HEK293 (cell line): Measurements from ENCODE around the gene METAP1D.

ENCODE experiments used
- CTCF ChIA-PET: fragments of 350-600 bp; formaldehyde crosslinking; extraction: SDS; loops from one replicate; lab custom pipeline; 2021; ENCODE audit warnings: antibody characterized with exemption; lab: Yijun Ruan, JAX
- POLR2A ChIA-PET: fragments of 300-600 bp; formaldehyde crosslinking; extraction: SDS; loops from one replicate; lab custom pipeline; 2020; ENCODE audit warnings: antibody characterized with exemption, inconsistent platforms; lab: Yijun Ruan, JAX
- H3K27ac ChIP-seq: fragments of 200-500 bp; sonication (Bioruptor generic); 2 replicates; pipeline ENCODE4 v1.5.1; 2014; ENCODE audit warnings: low read depth, low read length, control low read depth, inconsistent platforms; ENCODE audit errors: extremely low read depth
- H3K36me3 ChIP-seq, 2 experiments: fragments of 200-500 bp in 1 of 2; sonication (Bioruptor generic) in 1 of 2; 1 replicate in 1 of 2; 2 replicates in 1 of 2; pipeline ENCODE4 v1.5.1; 2014 to 2017; ENCODE audit warnings: inconsistent platforms in 2 of 2, low read length in 2 of 2; ENCODE audit not compliant: control insufficient read depth in 2 of 2, insufficient read depth in 1 of 2
- H3K4me1 ChIP-seq: fragments of 200-500 bp; sonication (Bioruptor generic); 2 replicates; pipeline ENCODE4 v1.5.1; 2014; ENCODE audit warnings: mild to moderate bottlenecking, low read length, inconsistent platforms; ENCODE audit not compliant: control insufficient read depth, insufficient read depth
- H3K4me3 ChIP-seq: 2 replicates; pipeline ENCODE4 v1.5.1; 2011; ENCODE audit warnings: low read depth, mild to moderate bottlenecking, control low read depth, low read length, moderate library complexity
- H3K9me3 ChIP-seq: fragments of 200-500 bp; sonication (Bioruptor generic); 2 replicates; pipeline ENCODE4 v1.5.1; 2014; ENCODE audit warnings: low read depth, low read length, inconsistent platforms; ENCODE audit not compliant: control insufficient read depth, insufficient read depth
- PRDM1 ChIP-seq: fragments of 450-650 bp; formaldehyde crosslinking; IDR thresholded peaks from 2 replicates; pipeline ENCODE4; 2016; ENCODE audit warnings: missing biosample characterization, missing genetic modification characterization
- SALL2 ChIP-seq: fragments of 450-650 bp; formaldehyde crosslinking; IDR thresholded peaks from 2 replicates; pipeline ENCODE4 v1.5.0; 2017; ENCODE audit warnings: missing biosample characterization, mild to moderate bottlenecking, missing genetic modification characterization, borderline replicate concordance
- SETDB1 ChIP-seq: IDR thresholded peaks from one replicate; pipeline ENCODE4 v1.6.1; 2017; ENCODE audit warnings: mild to moderate bottlenecking, low read length, moderate library complexity, mixed read lengths; ENCODE audit not compliant: insufficient read length
- SP7 ChIP-seq: fragments of 450-650 bp; formaldehyde crosslinking; IDR thresholded peaks from 2 replicates; pipeline ENCODE4 v1.5.1; 2016; ENCODE audit warnings: missing biosample characterization, missing genetic modification characterization
- TRIM28 ChIP-seq: IDR thresholded peaks from 2 replicates; pipeline ENCODE4 v1.6.1; 2011; ENCODE audit warnings: low read length, control low read depth, borderline replicate concordance
- ZBTB21 ChIP-seq: fragments of 450-650 bp; formaldehyde crosslinking; IDR thresholded peaks from 2 replicates; pipeline ENCODE4 v1.5.1; 2017; ENCODE audit warnings: missing biosample characterization, missing genetic modification characterization
- ZBTB48 ChIP-seq: fragments of 450-650 bp; formaldehyde crosslinking; IDR thresholded peaks from 2 replicates; pipeline ENCODE4 v1.5.1; 2016; ENCODE audit warnings: missing biosample characterization, missing genetic modification characterization
- ZEB2 ChIP-seq: fragments of 450-650 bp; formaldehyde crosslinking; IDR thresholded peaks from 2 replicates; pipeline ENCODE4 v1.5.1; 2016; ENCODE audit warnings: missing biosample characterization, missing genetic modification characterization
- ZNF138 ChIP-seq: fragments of 450-650 bp; formaldehyde crosslinking; IDR thresholded peaks from 2 replicates; pipeline ENCODE4 v1.5.1; 2016; ENCODE audit warnings: missing biosample characterization, missing genetic modification characterization, borderline replicate concordance
- ZNF248 ChIP-seq: fragments of 450-650 bp; formaldehyde crosslinking; IDR thresholded peaks from 2 replicates; pipeline ENCODE4 v1.5.1; 2017; ENCODE audit warnings: missing biosample characterization, missing genetic modification characterization
- ZNF324 ChIP-seq: fragments of 450-650 bp; formaldehyde crosslinking; IDR thresholded peaks from 2 replicates; pipeline ENCODE4 v1.5.1; 2016; ENCODE audit warnings: missing biosample characterization, missing genetic modification characterization
- ZNF501 ChIP-seq: fragments of 450-650 bp; formaldehyde crosslinking; IDR thresholded peaks from 2 replicates; pipeline ENCODE4 v1.5.1; 2016; ENCODE audit warnings: missing biosample characterization, missing genetic modification characterization
- ZNF530 ChIP-seq: fragments of 450-650 bp; formaldehyde crosslinking; IDR thresholded peaks from 2 replicates; pipeline ENCODE4 v1.5.1; 2016; ENCODE audit warnings: low read depth, missing biosample characterization, missing genetic modification characterization
- ZNF791 ChIP-seq: fragments of 450-650 bp; formaldehyde crosslinking; IDR thresholded peaks from 2 replicates; pipeline ENCODE4 v1.5.1; 2016; ENCODE audit warnings: missing biosample characterization, missing genetic modification characterization
- ZNF792 ChIP-seq: fragments of 450-650 bp; formaldehyde crosslinking; IDR thresholded peaks from 2 replicates; pipeline ENCODE4 v1.5.1; 2016; ENCODE audit warnings: missing biosample characterization, missing genetic modification characterization
- TF ChIP-seq, protein P1 (sequence below): fragments of 450-650 bp; formaldehyde crosslinking; IDR thresholded peaks from 2 replicates; pipeline ENCODE4 v1.5.1; 2016; ENCODE audit warnings: missing biosample characterization, missing genetic modification characterization
- TF ChIP-seq, protein P2 (sequence below): fragments of 450-650 bp; formaldehyde crosslinking; IDR thresholded peaks from 2 replicates; pipeline ENCODE4 v1.5.1; 2016; ENCODE audit warnings: missing biosample characterization, missing genetic modification characterization, low read depth
- TF ChIP-seq, protein P3 (sequence below): fragments of 450-650 bp; formaldehyde crosslinking; IDR thresholded peaks from 2 replicates; pipeline ENCODE4 v1.5.0; 2017; ENCODE audit warnings: missing biosample characterization, missing genetic modification characterization, borderline replicate concordance
- TF ChIP-seq, protein P4 (sequence below): fragments of 450-650 bp; formaldehyde crosslinking; IDR thresholded peaks from 2 replicates; pipeline ENCODE4 v1.5.1; 2016; ENCODE audit warnings: missing biosample characterization, missing genetic modification characterization

The METAP1D gene

DNA sequence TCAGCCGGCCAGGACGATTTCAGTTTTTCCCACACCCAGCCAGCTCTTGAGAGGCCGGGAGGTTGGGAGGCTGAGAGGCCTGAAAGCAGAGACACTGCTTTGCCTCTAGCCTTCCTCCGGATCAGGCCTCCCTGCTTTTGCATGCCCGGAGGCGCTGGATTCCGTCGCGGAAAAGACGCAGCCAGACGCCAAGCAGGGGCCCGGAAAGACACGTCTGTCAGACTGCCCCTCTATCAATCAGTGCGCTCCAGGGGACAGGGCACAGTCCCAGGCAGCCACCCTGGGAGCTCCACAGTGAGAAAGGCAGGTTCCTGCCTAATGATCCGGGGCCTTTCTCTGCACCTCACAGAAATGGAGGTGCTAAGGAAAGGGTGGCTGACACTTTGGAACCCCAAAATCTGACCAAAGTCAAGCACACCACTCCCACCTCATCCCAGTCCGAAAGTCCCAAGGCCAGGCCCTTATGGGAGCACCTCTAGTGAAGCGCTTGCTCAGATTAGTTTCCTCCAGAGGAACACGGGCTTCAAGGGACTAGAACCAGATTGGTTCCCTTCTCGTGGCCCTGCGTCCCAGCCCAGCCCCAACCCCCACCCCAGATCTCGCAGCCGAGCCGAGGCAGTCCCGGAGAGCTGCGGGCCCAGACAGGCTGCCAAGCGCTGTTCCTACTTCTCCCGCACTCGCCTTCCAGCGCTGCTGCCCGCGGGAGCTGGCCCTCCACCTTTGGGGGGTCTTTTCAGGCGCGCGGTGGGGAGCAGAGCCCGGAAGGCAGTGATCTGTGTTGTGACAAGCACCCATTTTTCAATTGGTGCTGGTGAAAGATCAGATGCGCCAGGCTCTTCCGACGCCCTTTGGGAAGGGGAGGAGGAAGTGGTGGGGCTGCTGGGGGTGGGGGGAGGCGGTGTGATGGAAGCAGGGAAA lies 90.5 kb downstream of the METAP1D start (continued):
- TF ChIP-seq ZNF530 (tag by site-specific recombination) = no peak
- no peak for TF ChIP-seq ZNF501 (tag by site-specific recombination)
- TF ChIP-seq PRDM1 (tag by site-specific recombination) = no peak
- no peak for TF ChIP-seq ZNF324 (tag by site-specific recombination)
- TF ChIP-seq, all 188 proteins: peak for 0

DNA sequence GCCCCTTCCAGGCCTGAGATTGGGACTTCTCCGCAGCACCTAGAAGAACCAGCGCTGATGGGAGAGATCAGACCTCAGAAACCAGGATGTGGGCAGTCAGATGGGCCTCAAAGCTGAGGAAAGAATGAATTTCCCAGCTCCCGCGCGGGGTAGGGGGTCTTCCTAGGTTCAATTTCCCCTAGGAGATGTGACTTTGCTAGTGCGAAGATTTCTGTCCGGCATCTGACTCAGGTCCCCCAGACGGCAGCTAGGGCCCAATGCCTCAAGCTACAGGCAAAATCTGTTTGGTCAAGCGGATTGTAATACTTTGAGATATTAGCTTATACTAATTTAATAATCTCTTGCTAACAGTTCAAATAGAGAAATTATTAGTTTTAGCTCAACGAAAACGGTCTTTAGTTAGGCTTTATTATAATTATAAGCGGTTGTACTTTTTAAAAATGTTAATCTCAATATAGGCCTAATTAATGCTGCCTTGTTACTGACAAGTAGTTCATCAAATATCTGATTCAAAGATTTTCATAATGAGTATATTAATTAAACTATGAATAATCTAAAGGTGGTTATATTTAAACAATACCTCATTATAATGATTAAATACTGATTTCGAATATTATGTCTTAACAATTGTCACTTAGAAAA lies 91.4 kb downstream of the METAP1D start:
- H3K9me3 ChIP-seq = no peaks in the 10 kb centered on the region
- no peaks in the 10 kb centered on the region for H3K4me1 ChIP-seq
- H3K27ac ChIP-seq = no peak overlapping the region
- H3K4me3 ChIP-seq = no peak overlapping the region
- peaks cover 0 to 28% of the 10 kb centered on the region in 2 experiments; a peak in 1 of 3 replicates for H3K36me3 ChIP-seq
- ChIA-PET POLR2A (interaction anchor here (1.6 kb wide), 2 partner anchors 11 to 12 kb away, joined by 4 to 5 read pairs; partner anchors contain the start of gene DLX2), CTCF (interaction anchor here (0.7 kb wide), 1 partner anchor 88 kb away, joined by 3 read pairs; no protein-coding TSS in a partner anchor)
- TF ChIP-seq SALL2 (tag by site-specific recombination) (no peak), ZNF248 (no peak), ZBTB48 (no peak), ZNF792 (tag by site-specific recombination) (no peak), ZBTB21 (tag by site-specific recombination) (no peak), TRIM28 (no peak), ZEB2 (no peak), ZNF791 (tag by site-specific recombination) (no peak), SETDB1 (no peak), ZNF138 (tag by site-specific recombination) (no peak), SP7 (tag by site-specific recombination) (no peak)
- TF ChIP-seq, protein P1, sequence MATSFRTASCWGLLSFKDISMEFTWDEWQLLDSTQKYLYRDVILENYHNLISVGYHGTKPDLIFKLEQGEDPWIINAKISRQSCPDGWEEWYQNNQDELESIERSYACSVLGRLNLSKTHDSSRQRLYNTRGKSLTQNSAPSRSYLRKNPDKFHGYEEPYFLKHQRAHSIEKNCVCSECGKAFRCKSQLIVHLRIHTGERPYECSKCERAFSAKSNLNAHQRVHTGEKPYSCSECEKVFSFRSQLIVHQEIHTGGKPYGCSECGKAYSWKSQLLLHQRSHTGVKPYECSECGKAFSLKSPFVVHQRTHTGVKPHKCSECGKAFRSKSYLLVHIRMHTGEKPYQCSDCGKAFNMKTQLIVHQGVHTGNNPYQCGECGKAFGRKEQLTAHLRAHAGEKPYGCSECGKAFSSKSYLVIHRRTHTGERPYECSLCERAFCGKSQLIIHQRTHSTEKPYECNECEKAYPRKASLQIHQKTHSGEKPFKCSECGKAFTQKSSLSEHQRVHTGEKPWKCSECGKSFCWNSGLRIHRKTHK (tag by site-specific recombination) = no peak
- TF ChIP-seq, protein P2, sequence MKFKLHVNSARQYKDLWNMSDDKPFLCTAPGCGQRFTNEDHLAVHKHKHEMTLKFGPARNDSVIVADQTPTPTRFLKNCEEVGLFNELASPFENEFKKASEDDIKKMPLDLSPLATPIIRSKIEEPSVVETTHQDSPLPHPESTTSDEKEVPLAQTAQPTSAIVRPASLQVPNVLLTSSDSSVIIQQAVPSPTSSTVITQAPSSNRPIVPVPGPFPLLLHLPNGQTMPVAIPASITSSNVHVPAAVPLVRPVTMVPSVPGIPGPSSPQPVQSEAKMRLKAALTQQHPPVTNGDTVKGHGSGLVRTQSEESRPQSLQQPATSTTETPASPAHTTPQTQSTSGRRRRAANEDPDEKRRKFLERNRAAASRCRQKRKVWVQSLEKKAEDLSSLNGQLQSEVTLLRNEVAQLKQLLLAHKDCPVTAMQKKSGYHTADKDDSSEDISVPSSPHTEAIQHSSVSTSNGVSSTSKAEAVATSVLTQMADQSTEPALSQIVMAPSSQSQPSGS (tag by site-specific recombination) = no peak
- TF ChIP-seq, protein P3, sequence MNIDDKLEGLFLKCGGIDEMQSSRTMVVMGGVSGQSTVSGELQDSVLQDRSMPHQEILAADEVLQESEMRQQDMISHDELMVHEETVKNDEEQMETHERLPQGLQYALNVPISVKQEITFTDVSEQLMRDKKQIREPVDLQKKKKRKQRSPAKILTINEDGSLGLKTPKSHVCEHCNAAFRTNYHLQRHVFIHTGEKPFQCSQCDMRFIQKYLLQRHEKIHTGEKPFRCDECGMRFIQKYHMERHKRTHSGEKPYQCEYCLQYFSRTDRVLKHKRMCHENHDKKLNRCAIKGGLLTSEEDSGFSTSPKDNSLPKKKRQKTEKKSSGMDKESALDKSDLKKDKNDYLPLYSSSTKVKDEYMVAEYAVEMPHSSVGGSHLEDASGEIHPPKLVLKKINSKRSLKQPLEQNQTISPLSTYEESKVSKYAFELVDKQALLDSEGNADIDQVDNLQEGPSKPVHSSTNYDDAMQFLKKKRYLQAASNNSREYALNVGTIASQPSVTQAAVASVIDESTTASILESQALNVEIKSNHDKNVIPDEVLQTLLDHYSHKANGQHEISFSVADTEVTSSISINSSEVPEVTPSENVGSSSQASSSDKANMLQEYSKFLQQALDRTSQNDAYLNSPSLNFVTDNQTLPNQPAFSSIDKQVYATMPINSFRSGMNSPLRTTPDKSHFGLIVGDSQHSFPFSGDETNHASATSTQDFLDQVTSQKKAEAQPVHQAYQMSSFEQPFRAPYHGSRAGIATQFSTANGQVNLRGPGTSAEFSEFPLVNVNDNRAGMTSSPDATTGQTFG (tag by site-specific recombination) = no peak
- TF ChIP-seq, protein P4, sequence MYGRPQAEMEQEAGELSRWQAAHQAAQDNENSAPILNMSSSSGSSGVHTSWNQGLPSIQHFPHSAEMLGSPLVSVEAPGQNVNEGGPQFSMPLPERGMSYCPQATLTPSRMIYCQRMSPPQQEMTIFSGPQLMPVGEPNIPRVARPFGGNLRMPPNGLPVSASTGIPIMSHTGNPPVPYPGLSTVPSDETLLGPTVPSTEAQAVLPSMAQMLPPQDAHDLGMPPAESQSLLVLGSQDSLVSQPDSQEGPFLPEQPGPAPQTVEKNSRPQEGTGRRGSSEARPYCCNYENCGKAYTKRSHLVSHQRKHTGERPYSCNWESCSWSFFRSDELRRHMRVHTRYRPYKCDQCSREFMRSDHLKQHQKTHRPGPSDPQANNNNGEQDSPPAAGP (tag by site-specific recombination) = no peak
